Left ventricle myocardium inferior (tissue), 1 donor: ENCODE measurements around the gene EHMT1. TPM values are rescaled to one million over a fixed set of nuclear protein-coding genes. Genes with fewer than 3 reads are reported as not detected.

Source experiments
- DNase-seq: peaks from one replicate; pipeline ENCODE4 v3.0.0-alpha.2; 2020
- H3K27ac ChIP-seq: fragments of 200-600 bp; replicated peaks from 2 replicates; pipeline ENCODE4 v1.8.0; 2021
- H3K27me3 ChIP-seq: fragments of 200-600 bp; 2 replicates; pipeline ENCODE4 v1.8.0; 2021; ENCODE audit warnings: low read depth
- H3K36me3 ChIP-seq: fragments of 200-600 bp; 2 replicates; pipeline ENCODE4 v1.8.0; 2021
- H3K4me1 ChIP-seq: fragments of 200-600 bp; 2 replicates; pipeline ENCODE4 v1.8.0; 2021
- H3K4me3 ChIP-seq: fragments of 200-600 bp; 2 replicates; pipeline ENCODE4 v1.8.0; 2021; ENCODE audit warnings: mild to moderate bottlenecking, moderate library complexity
- H3K9me3 ChIP-seq: fragments of 200-600 bp; replicated peaks from 2 replicates; pipeline ENCODE4 v1.8.0; 2021
- CTCF ChIP-seq: fragments of 200-600 bp; IDR thresholded peaks from 2 replicates; pipeline ENCODE4 v1.8.0; 2021; ENCODE audit warnings: antibody characterized with exemption, mild to moderate bottlenecking, borderline replicate concordance
- intact Hi-C: fragments of 100-400 bp; cut with micrococcal nuclease; formaldehyde crosslinking; loops from one replicate; pipeline ENCODE4 v1.11.0; 2022
- total RNA-seq: library from RNA; stranded (reverse); fragmentation: NEBNext Ultra II Directional; extraction: Animal tissue kit (Norgen Biotek cat#: 25700); gene quantifications from one replicate; pipeline ENCODE4 v1.2.1, GENCODE V29; 2021
- donor health status: DM: no; HTN: yes; CAD: no; lungs with severe emphysema.

The EHMT1 gene
- total RNA-seq, 1 donor from 2014 or later: 31.3 TPM

- Histone ChIP-seq H3K27me3 (no peaks in the 10 kb centered on the region), H3K27ac (peak overlapping the region; percentile 95), H3K9me3 (no peaks in the 10 kb centered on the region), H3K4me3 (peak overlapping the region; percentile 98), H3K4me1 (peaks cover 64% of the 10 kb centered on the region), H3K36me3 (peaks cover 37% of the 10 kb centered on the region)
- intact Hi-C loops: no loop called here
- peak; percentile 32 for DNase-seq
- TF ChIP-seq CTCF: peak; percentile 45
Observed at GRCh38 chr9:137575716-137576411, 42.9 kb upstream of the EHMT1 start.

- peaks cover 64% of the 10 kb centered on the region for H3K4me1 ChIP-seq
- H3K36me3 ChIP-seq: peaks cover 32% of the 10 kb centered on the region
- no peaks in the 10 kb centered on the region for H3K27me3 ChIP-seq
- H3K4me3 ChIP-seq: peak within 1 kb of the TSS; percentile 98
- DNase-seq: peak; percentile 97
- peak within 1 kb of the TSS; percentile 95 for H3K27ac ChIP-seq
- TF ChIP-seq CTCF: peak; percentile 97
- no peaks in the 10 kb centered on the region for H3K9me3 ChIP-seq
- intact Hi-C loops: no loop called here
Observed at GRCh38 chr9:137578518-137579258, 40.1 kb upstream of the EHMT1 start, which contains the start of gene DPH7. TSS of gene DPH7 (minus strand) at chr9:137578925. CDS start at chr9:137578777, 148 bp downstream.

DNA sequence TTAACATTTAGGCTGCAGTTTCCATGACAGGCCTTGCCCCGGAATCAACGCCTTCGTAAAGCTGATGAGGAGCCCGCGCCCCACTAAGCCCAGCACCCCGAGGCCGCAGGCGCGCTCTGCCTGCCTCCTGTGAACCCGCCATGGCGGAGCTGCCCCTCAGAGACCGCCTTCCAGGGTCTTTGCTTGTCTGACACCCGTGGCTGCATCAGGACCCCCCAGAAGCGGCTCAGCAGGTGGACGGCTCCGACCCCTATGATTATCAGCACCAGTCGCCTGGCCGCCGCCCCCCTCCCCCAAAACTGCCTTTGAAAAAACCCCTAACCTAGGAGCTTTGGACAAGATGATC is 39.6 kb upstream of the EHMT1 start:
- peaks cover 59% of the 10 kb centered on the region for H3K4me1 ChIP-seq
- no peaks in the 10 kb centered on the region for H3K27me3 ChIP-seq
- intact Hi-C loops: no loop called here
- H3K9me3 ChIP-seq: no peaks in the 10 kb centered on the region
- no peak for TF ChIP-seq CTCF
- no peak for DNase-seq
- H3K4me3 ChIP-seq: peak overlapping the region; percentile 98
- H3K27ac ChIP-seq: peak overlapping the region; percentile 95
- H3K36me3 ChIP-seq: peaks cover 27% of the 10 kb centered on the region

DNA sequence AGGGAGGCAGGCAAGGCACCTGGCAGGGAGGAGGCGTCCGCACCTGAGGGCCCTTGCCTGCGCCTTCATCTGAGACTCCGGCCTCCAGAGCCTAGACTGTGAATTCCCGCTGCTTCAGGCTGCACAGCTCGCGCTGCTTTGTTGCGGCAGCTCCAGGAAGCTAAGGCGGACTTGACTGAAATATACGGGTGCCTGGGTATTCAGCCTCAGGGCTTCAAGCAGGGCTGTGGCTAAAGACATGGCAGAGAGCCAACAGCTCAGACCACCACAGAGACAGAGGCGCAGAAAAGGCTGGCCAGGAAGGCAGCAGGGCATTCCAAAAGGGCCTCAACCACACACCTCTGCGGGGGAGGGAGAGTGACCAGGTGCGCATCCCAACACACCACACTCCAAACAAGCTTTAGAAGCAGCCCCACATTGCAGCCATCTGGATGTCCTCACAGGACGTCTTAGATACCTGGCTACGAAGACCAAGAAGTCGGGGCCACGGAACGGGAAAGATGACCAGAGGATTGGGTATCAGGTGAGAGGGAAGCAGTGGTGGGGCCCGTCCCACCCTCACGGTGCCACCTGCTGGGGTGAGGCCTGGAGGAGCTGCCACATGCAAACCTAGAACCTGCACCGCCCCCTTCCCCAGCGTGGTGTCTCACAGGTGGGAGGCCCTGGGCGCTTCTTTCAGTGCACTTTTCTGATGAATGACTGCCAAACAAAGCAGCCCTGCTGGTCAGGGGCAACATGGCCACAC is 38.4 kb upstream of the EHMT1 start:
- no peak for TF ChIP-seq CTCF
- intact Hi-C loops: no loop called here
- H3K4me1 ChIP-seq: peaks cover 47% of the 10 kb centered on the region
- H3K27ac ChIP-seq: no peak overlapping the region
- peaks cover 29% of the 10 kb centered on the region for H3K36me3 ChIP-seq
- H3K4me3 ChIP-seq: no peak overlapping the region
- no peak for DNase-seq
- H3K27me3 ChIP-seq: no peaks in the 10 kb centered on the region
- H3K9me3 ChIP-seq: no peaks in the 10 kb centered on the region

- peaks cover 34% of the 10 kb centered on the region for H3K36me3 ChIP-seq
- H3K27ac ChIP-seq: no peak overlapping the region
- H3K4me3 ChIP-seq: no peak overlapping the region
- TF ChIP-seq CTCF: no peak
- H3K4me1 ChIP-seq: peaks cover 42% of the 10 kb centered on the region
- intact Hi-C loops: no loop called here
- no peaks in the 10 kb centered on the region for H3K9me3 ChIP-seq
- H3K27me3 ChIP-seq: no peaks in the 10 kb centered on the region
- no peak for DNase-seq
Observed at GRCh38 chr9:137580954-137581322, 37.9 kb upstream of the EHMT1 start.
